MM.1S (cell line): ENCODE measurements around the gene USP40.

Source experiments
- CTCF ChIP-seq: fragments of 300-600 bp; sonication (generic); IDR thresholded peaks from 2 replicates; pipeline ENCODE4 v1.5.1; 2016; ENCODE audit warnings: antibody characterized with exemption, low read length, mixed read lengths
- EZH2 ChIP-seq: fragments of 300-600 bp; sonication (generic); optimal IDR thresholded peaks from 2 replicates; pipeline ENCODE3; 2017; ENCODE audit warnings: low read depth, mild to moderate bottlenecking, antibody characterized with exemption, low read length, mixed read lengths

GRCh38 chr2:233501198-233502076 lies 65.1 kb downstream of the USP40 start:
- TF ChIP-seq CTCF (no peak), EZH2 (no peak)
